Measurements from ENCODE around the gene KLHL6. TPM values are rescaled to one million over a fixed set of nuclear protein-coding genes. Genes with fewer than 3 reads are reported as not detected.

The KLHL6 gene
- total RNA-seq = 10 to 100 TPM; 40.4 to 41.2 TPM

DNA sequence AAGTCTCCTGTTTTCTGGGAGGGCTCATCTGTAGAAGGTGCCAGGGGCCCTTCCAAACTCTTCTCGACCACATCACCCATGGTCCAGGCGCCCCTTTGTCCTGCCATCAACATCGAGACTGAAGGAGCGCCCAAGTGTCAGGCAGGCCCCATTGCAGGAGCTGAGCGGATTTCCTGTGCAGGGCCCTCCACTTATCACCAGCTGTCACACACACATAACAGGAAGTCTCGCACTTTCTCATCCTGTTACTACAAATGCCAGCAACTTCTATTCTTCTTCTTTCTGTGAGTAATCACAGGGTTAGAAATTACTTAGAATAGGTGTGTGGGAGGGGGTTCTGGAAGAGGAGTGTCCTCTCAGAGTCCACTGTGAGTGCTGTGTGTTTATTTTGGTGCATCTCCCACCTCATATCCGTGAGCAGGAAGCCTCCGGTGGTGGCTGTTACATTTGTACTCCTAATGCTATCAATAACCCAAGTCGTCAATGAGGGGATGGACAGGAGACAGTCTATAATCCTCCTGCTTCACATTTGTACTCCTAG, at the start of gene KLHL6:
KLHL6 (minus strand) TSS at position 166 of the 541 bp plus-strand sequence; CDS start at position 113, 53 bp downstream.
- Mint-ChIP-seq H3K36me3 (ENCODE audit: low read depth) (peaks cover 27% of the 10 kb centered on the region), H3K9me3 (no peaks in the 10 kb centered on the region), H3K27me3 (no peaks in the 10 kb centered on the region), H3K4me1 (peaks cover 43% of the 10 kb centered on the region), H3K4me3 (peak within 1 kb of the TSS; percentile 92), H3K27ac (peak within 1 kb of the TSS; percentile 97)
- DNase-seq = peak; percentile 79
- ChIA-PET POLR2A (interaction anchor here (0.6 to 0.8 kb wide), 5 partner anchors 12 to 199 kb away, joined by 3 to 5 read pairs (median 4); partner anchors contain the start of genes KLHL24 and YEATS2), CTCF (interaction anchor here (0.6 kb wide), 1 partner anchor 635 kb away, joined by 3 read pairs; no protein-coding TSS in a partner anchor)

- peaks cover 2% of the 10 kb centered on the region for H3K4me1 Mint-ChIP-seq
- no peak overlapping the region for H3K27ac Mint-ChIP-seq
- ChIA-PET CTCF (interaction anchor here (1.4 kb wide), 1 partner anchor 9 kb away, joined by 3 read pairs; no protein-coding TSS in a partner anchor), POLR2A (no interaction called here)
- H3K4me3 Mint-ChIP-seq = no peak overlapping the region
- DNase-seq = no peak
- no peaks in the 10 kb centered on the region for H3K27me3 Mint-ChIP-seq
- H3K9me3 Mint-ChIP-seq = peaks cover 19% of the 10 kb centered on the region
- H3K36me3 Mint-ChIP-seq (ENCODE audit: low read depth) = peaks cover 9% of the 10 kb centered on the region
These were observed 42.5 kb upstream of the KLHL6 start for GRCh38 chr3:183597959-183598358.

DNA sequence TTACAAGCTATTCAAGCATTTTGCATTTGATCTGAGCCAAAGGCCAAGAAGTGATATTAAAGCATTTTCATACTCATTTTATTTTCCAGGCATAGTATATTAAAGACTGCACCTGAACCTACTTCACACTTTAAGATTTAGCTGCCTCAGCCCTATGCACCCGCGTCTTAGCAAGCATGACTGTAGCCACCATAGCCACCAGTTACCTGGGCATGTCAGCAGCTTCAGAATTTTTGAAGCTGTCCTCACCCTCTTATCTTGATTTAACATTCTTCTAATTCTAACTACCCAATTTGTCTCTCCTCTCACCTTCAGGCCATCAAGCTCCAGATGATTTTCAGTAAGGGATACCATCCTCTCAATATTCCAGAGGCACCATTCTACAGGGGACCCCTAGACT, 39.1 kb upstream of the KLHL6 start:
- H3K27ac Mint-ChIP-seq = no peak overlapping the region
- peaks cover 19% of the 10 kb centered on the region for H3K9me3 Mint-ChIP-seq
- no peaks in the 10 kb centered on the region for H3K27me3 Mint-ChIP-seq
- CTCF ChIA-PET = interaction anchor here (0.6 to 0.9 kb wide), 2 partner anchors 20 to 75 kb away, joined by 3 to 5 read pairs; no protein-coding TSS in a partner anchor
- H3K4me3 Mint-ChIP-seq = no peak overlapping the region
- DNase-seq = no peak
- peaks cover 9% of the 10 kb centered on the region for H3K36me3 Mint-ChIP-seq (ENCODE audit: low read depth)
- POLR2A ChIA-PET = no interaction called here
- H3K4me1 Mint-ChIP-seq = peaks cover 13% of the 10 kb centered on the region

- no peak for DNase-seq
- H3K4me3 Mint-ChIP-seq = no peak overlapping the region
- POLR2A ChIA-PET = no interaction called here
- peaks cover 13% of the 10 kb centered on the region for H3K9me3 Mint-ChIP-seq
- no peak overlapping the region for H3K27ac Mint-ChIP-seq
- H3K27me3 Mint-ChIP-seq = no peaks in the 10 kb centered on the region
- peaks cover 25% of the 10 kb centered on the region for H3K4me1 Mint-ChIP-seq
- peaks cover 4% of the 10 kb centered on the region for H3K36me3 Mint-ChIP-seq (ENCODE audit: low read depth)
- CTCF ChIA-PET = interaction anchor here (1.2 to 2.3 kb wide), 3 partner anchors 12 to 26 kb away, joined by 3 to 8 read pairs (median 3); no protein-coding TSS in a partner anchor
These were observed 37.3 kb upstream of the KLHL6 start for GRCh38 chr3:183592821-183593220.

GRCh38 chr3:183591881-183592521, 36.5 kb upstream of the KLHL6 start:
- ChIA-PET CTCF (interaction anchor here (1.1 to 2.3 kb wide), 6 partner anchors 11 to 43 kb away, joined by 3 to 8 read pairs (median 4); partner anchors contain the start of gene KLHL24), POLR2A (no interaction called here)
- Mint-ChIP-seq H3K27ac (peak overlapping the region; percentile 77), H3K36me3 (ENCODE audit: low read depth) (peaks cover 3% of the 10 kb centered on the region), H3K9me3 (peaks cover 12% of the 10 kb centered on the region), H3K27me3 (no peaks in the 10 kb centered on the region), H3K4me3 (no peak overlapping the region), H3K4me1 (peaks cover 32% of the 10 kb centered on the region)
- DNase-seq = peak; percentile 14

DNA sequence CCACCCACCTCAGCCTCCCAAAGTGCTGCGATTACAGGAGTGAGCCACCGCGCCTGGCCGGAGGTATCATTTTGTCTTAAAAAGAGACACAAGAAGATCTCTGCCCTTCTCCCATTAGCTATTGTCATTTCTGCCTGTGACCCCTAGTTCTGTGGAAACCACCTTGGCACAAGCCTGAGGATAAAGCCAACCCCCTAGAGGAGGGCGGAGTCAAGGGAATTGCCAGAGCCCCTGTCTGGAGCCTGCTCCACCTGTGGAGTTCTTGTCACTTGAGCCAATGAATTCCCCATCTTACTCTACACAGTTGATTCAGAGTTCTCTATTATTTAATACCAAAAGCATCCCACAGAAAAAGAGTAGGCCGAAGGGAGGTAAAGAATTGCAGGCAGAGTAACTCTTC, 34.9 kb upstream of the KLHL6 start:
- ChIA-PET CTCF (interaction anchor here (0.9 to 1.8 kb wide), 3 partner anchors 9 to 45 kb away, joined by 3 to 5 read pairs (median 4); partner anchors contain the start of gene KLHL24), POLR2A (no interaction called here)
- Mint-ChIP-seq H3K9me3 (peaks cover 6% of the 10 kb centered on the region), H3K27ac (no peak overlapping the region), H3K36me3 (ENCODE audit: low read depth) (peaks cover 7% of the 10 kb centered on the region), H3K4me3 (no peak overlapping the region), H3K4me1 (peaks cover 44% of the 10 kb centered on the region), H3K27me3 (no peaks in the 10 kb centered on the region)
- no peak for DNase-seq

- peaks cover 7% of the 10 kb centered on the region for H3K36me3 Mint-ChIP-seq (ENCODE audit: low read depth)
- DNase-seq = peak; percentile 16
- POLR2A ChIA-PET = no interaction called here
- CTCF ChIA-PET = interaction anchor here (0.5 to 0.8 kb wide), 2 partner anchors 31 to 44 kb away, joined by 3 to 4 read pairs; no protein-coding TSS in a partner anchor
- peak overlapping the region; percentile 4 for H3K4me3 Mint-ChIP-seq
- peaks cover 48% of the 10 kb centered on the region for H3K4me1 Mint-ChIP-seq
- peak overlapping the region; percentile 90 for H3K27ac Mint-ChIP-seq
- H3K27me3 Mint-ChIP-seq = no peaks in the 10 kb centered on the region
- H3K9me3 Mint-ChIP-seq = peaks cover 6% of the 10 kb centered on the region
These were observed 31.8 kb upstream of the KLHL6 start for GRCh38 chr3:183587336-183587735.

GRCh38 chr3:183586477-183586876, 31.0 kb upstream of the KLHL6 start:
- POLR2A ChIA-PET = no interaction called here
- peak; percentile 47 for DNase-seq

DNA sequence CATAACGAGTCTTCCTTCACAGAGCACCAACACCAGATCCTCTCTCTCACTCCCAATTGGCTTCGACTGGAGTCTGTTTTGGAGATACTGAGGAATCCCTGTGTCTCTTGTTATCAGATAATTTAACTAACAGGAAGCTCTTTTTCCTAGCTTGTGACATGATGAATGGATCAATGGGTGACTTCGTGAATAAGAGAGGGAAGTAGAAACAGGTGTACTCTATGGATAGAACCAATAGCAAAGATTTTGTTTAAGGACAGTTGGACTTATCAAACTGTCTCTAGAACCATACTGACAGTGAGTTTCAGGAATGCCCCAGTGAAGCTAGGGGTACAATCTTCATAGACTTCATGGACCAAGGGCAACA, 29.4 kb upstream of the KLHL6 start:
- Mint-ChIP-seq H3K36me3 (ENCODE audit: low read depth) (peaks cover 7% of the 10 kb centered on the region), H3K4me1 (peaks cover 40% of the 10 kb centered on the region), H3K27ac (peak overlapping the region; percentile 41), H3K4me3 (no peak overlapping the region), H3K27me3 (no peaks in the 10 kb centered on the region), H3K9me3 (peaks cover 6% of the 10 kb centered on the region)
- no peak for DNase-seq
- ChIA-PET POLR2A (interaction anchor here (0.6 kb wide), 1 partner anchor 33 kb away, joined by 3 read pairs; no protein-coding TSS in a partner anchor), CTCF (interaction anchor here (0.6 to 1.3 kb wide), 3 partner anchors 18 to 24 kb away, joined by 3 to 5 read pairs (median 3); no protein-coding TSS in a partner anchor)

More at GRCh38 chr3:183586477-183586876, 31.0 kb upstream of the KLHL6 start:
- Mint-ChIP-seq H3K4me1 (peaks cover 40% of the 10 kb centered on the region), H3K27me3 (no peaks in the 10 kb centered on the region), H3K4me3 (peak overlapping the region; percentile 12), H3K36me3 (ENCODE audit: low read depth) (peaks cover 7% of the 10 kb centered on the region), H3K9me3 (peaks cover 6% of the 10 kb centered on the region), H3K27ac (peak overlapping the region; percentile 90)
- CTCF ChIA-PET = interaction anchor here (1.1 kb wide), 1 partner anchor 35 kb away, joined by 3 read pairs; no protein-coding TSS in a partner anchor

- ChIA-PET CTCF (interaction anchor here (1.0 kb wide), 1 partner anchor 24 kb away, joined by 3 read pairs; no protein-coding TSS in a partner anchor), POLR2A (interaction anchor here (0.6 kb wide), 1 partner anchor 32 kb away, joined by 3 read pairs; no protein-coding TSS in a partner anchor)
These were observed 28.9 kb upstream of the KLHL6 start for GRCh38 chr3:183584246-183584913.

GRCh38 chr3:183583331-183584245, 28.1 kb upstream of the KLHL6 start:
- Mint-ChIP-seq H3K4me1 (peaks cover 43% of the 10 kb centered on the region), H3K27ac (peak overlapping the region; percentile 70), H3K27me3 (no peaks in the 10 kb centered on the region), H3K9me3 (peaks cover 6% of the 10 kb centered on the region), H3K4me3 (no peak overlapping the region), H3K36me3 (ENCODE audit: low read depth) (peaks cover 7% of the 10 kb centered on the region)
- POLR2A ChIA-PET = no interaction called here
- CTCF ChIA-PET = no interaction called here
- no peak for DNase-seq

More at GRCh38 chr3:183584246-183584913, 28.9 kb upstream of the KLHL6 start:
- Mint-ChIP-seq H3K36me3 (ENCODE audit: low read depth) (peaks cover 7% of the 10 kb centered on the region), H3K27ac (no peak overlapping the region), H3K27me3 (no peaks in the 10 kb centered on the region), H3K4me1 (peaks cover 41% of the 10 kb centered on the region), H3K9me3 (peaks cover 6% of the 10 kb centered on the region), H3K4me3 (no peak overlapping the region)
- no peak for DNase-seq

GRCh38 chr3:183582161-183582560, 26.7 kb upstream of the KLHL6 start:
- Mint-ChIP-seq H3K4me1 (peaks cover 41% of the 10 kb centered on the region), H3K36me3 (ENCODE audit: low read depth) (peaks cover 4% of the 10 kb centered on the region), H3K9me3 (peaks cover 2% of the 10 kb centered on the region), H3K27me3 (peaks cover 9% of the 10 kb centered on the region), H3K27ac (peak overlapping the region; percentile 21), H3K4me3 (no peak overlapping the region)
- POLR2A ChIA-PET = no interaction called here
- no peak for DNase-seq
- CTCF ChIA-PET = interaction anchor here (0.9 to 2.7 kb wide), 2 partner anchors 14 to 31 kb away, joined by 3 to 5 read pairs; no protein-coding TSS in a partner anchor

Measured in activated CD4-positive, alpha-beta T cell treated with anti-CD3 and anti-CD28 coated beads, Interleukin-2, amount 10 ng/mL, durations not matched to agents 7 days and 5 days (primary cell).